Left kidney (tissue), 8 donors: ENCODE data around the gene PRPF40B. TPM values are rescaled to one million over a fixed set of nuclear protein-coding genes. Genes with fewer than 3 reads are reported as not detected.
"Not testable (repeated sequence)": the region's sequence is repeated elsewhere in the genome, so short reads cannot be mapped to it uniquely, and the experiment has no call there.

Experiments
- DNase-seq: peaks from one replicate; pipeline ENCODE4 v3.0.0-alpha.2; 2013
- long read RNA-seq, 8 donors: transcript quantifications; one replicate each; lab custom pipeline, GENCODE V29; 2026
- polyA plus RNA-seq: library from polyadenylated mRNA; unstranded; fragments of 120-200 nt; gene quantifications from one replicate; pipeline ENCODE4 v1.2.1, GENCODE V29; 2013; ENCODE audit not compliant: insufficient read length

The PRPF40B gene
- 29.5 TPM for polyA plus RNA-seq
- long read RNA-seq, donor 1, partial matches to known transcripts, result 36 of 36 reads
- long read RNA-seq, donor 1, other reads (novel, unspliced or antisense), result 0 of 36 reads
- long read RNA-seq, donor 2, partial matches to known transcripts, result 9 of 9 reads
- long read RNA-seq, donor 2, other reads (novel, unspliced or antisense), result 0 of 9 reads
- long read RNA-seq, donor 3, partial matches to known transcripts, result 5 of 5 reads
- long read RNA-seq, donor 3, other reads (novel, unspliced or antisense), result 0 of 5 reads
- long read RNA-seq, donor 4, result 0 reads
- long read RNA-seq, donor 5, partial matches to known transcripts, result 18 of 19 reads
- long read RNA-seq, donor 5, other reads (novel, unspliced or antisense), result 0 of 19 reads
- long read RNA-seq, donor 6, partial matches to known transcripts, result 6 of 7 reads
- long read RNA-seq, donor 6, other reads (novel, unspliced or antisense), result 0 of 7 reads
- long read RNA-seq, donor 7, partial matches to known transcripts, result 16 of 16 reads
- long read RNA-seq, donor 7, other reads (novel, unspliced or antisense), result 0 of 16 reads
- long read RNA-seq, donor 8, result 0 reads

DNA sequence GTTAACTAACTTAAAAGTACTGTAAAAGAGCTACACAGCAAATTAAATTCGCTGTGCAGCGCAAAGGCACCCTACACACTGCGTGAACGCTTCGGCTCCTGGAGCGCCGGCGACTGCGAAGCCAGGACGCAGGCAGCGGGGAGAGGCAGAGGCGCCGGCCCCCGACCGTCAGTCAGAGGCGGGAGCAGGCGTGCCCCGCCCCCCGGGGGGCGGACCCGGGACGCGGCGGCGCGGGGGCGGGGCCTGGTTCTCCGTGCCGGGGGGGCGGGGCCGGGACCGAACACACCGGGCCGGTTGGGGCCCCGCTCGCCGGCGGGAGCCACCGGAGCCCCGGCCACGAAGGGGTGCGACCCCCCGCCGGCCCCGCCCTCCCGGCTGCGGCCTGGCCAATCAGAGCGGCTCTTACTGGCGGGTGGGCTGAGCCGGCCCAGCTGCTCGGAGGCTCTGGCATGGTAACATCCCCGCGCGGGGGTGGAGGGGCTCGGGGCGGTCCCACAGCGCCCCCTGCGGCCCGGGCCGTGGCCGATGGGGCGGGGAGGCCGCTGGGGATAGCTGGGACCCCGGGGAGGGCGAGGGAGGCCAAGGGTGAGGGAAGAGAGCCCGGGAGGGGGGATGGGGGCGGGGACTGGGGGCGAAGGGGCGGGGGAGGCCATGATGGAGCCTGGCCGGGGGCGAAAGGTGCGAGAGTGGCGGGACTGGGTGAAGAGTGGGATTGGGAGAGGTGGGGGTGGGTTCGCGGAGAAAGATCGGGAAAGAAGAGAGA, at the start of gene PRPF40B:
Gene PRPF40B, plus strand, starts transcription at position 420 of the 763 bp plus-strand sequence. Its CDS starts 30 bp downstream, at position 450.
- peak; percentile 79 for DNase-seq

DNA sequence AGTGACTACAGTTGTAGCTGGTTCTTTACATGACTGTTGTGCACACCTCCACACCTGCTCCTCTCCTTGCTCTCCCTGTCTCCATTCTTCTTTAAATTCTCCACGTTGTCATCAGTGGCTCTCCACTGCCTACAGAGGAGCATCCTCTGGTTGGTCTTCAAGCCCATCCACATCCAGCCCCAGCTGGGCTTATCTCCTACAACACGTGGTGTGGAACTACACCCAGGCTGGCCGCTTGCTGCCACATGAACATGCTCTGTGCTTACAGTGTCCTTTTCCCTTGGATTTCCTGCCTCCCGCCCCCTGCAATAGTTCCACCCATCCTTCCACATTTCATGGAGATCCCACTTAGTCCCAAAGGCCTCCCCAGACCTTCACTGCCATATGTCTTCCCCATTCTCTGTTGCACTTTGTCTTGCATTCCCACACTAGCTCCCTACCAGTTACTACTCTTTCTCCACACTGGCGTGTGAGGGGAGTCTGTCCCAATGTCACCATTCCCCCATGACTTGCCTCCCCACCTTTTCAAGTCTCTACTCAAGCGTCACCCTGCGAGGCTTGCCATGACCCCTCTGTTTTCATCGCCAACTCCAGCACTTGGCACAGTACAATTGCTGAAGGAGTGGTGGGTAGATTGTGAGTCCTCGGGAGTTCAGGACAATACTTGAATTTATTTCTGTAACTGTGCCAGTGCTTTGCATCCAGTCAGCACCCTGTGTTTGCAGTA, 45.6 kb upstream of the PRPF40B start:
- no peak for DNase-seq

DNA sequence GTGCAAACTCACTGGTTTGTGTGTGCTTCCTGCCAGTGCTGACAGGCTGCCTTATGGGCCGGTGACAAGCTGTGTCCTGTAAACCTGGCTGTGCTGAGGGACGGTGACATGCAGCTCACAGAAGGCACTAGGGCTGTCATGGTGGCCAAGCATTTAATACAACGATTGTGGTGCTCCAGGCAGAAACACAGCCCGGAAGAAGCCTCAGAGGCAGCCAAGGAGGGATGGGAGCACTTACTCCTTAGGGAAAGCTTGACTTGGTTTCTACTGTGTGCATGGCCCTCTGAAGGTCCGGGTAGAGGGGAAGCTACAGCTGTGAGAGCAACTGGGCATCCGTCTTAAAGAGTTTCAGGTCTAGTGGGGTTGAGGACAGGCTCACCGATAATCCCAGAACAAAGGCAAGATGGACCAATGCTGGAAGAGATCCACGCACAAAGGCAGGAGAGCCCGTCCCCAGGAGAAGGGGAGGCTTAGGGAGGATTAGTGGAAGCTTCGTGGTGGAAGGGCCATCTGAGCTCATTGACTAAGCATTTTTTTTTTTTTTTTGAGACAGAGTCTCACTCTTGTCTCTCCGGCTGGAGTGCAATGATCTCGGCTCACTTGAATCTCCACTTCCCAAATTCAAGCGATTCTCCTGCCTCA, 44.8 kb upstream of the PRPF40B start:
- no peak for DNase-seq

DNA sequence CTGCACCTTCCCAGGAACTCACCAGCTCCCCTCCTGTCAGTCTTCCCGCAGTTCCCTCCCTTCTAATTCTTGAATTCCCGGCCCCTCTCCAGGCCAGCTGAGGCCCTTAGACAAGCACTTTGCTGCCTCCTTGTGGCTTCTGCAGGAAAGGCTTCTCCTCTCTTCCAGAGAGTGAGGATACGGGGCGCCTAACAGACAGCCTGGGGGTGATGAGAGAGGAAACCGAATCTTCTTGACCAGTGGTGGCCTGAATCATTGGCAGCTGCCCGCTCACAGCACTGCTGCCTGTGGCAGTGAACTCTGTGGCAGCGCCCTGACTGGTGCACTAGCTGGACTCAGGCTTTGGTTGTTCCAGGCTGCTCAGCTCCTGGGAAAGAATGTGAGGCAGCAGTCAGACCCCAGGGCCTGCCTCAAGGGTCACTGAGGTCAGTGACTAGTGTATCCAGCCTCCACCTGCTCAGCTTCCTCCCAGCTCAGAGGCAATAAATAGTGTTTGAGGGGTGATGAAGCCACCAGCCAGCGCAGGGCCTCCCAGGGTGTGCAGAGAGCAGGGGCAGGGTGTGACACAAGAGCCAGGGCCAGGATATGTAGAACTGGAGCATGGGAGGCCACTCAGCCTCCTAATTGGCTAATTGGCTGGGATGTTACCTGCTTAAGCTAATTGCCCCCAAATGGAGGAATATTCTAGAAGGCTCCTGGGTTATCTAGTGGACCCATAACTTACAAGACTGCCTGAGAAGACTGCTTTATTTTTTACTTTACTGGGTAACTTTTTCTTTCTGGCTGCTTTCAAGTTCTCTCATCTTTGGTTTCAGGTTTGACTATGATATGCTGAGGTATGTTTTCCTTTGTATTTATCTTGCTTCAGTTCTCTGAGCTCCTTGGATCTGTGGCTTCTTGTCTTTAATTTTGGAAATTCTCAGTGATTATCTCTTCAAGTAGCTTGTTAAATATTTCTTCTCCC, 42.5 kb upstream of the PRPF40B start:
- DNase-seq, result peak; percentile 86

DNA sequence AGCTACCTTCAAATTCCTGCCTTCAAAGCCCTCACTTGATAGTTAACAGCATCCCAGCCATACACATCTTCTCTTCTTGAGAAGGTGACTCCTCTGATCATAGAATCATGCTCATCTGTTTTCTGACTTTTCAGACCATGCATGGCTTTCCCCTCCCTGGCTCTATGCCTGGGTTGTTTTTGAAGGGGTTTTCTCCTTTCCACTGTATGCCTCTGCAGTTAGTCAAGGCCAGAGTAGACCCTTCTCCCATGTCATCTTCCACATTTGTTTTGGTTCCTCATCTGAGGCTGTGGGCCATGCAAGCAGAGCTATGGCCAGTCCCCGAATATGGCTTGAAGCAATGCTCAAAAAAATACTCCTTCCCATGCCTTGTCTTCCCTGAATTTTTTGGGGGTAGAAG, 41.2 kb upstream of the PRPF40B start:
- DNase-seq, result no peak

DNA sequence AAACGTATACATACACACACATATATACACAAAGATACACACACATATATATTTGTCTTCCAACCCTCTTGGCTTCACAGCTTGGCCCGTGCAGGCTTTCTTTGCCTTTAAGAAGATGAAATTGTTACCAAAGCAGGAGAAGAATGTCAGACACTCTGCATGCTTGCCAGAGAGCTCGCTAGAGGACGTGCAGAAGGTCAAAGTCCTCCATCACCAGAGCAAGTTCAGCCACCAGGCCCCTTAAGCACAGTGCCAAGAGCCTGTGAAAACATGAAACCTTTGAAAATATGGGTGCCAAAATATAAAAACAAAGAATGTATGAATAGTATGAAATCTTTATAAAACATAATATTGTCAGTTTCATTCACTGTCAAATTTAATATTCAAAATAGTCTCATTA, 40.5 kb upstream of the PRPF40B start:
- DNase-seq, result no peak

DNA sequence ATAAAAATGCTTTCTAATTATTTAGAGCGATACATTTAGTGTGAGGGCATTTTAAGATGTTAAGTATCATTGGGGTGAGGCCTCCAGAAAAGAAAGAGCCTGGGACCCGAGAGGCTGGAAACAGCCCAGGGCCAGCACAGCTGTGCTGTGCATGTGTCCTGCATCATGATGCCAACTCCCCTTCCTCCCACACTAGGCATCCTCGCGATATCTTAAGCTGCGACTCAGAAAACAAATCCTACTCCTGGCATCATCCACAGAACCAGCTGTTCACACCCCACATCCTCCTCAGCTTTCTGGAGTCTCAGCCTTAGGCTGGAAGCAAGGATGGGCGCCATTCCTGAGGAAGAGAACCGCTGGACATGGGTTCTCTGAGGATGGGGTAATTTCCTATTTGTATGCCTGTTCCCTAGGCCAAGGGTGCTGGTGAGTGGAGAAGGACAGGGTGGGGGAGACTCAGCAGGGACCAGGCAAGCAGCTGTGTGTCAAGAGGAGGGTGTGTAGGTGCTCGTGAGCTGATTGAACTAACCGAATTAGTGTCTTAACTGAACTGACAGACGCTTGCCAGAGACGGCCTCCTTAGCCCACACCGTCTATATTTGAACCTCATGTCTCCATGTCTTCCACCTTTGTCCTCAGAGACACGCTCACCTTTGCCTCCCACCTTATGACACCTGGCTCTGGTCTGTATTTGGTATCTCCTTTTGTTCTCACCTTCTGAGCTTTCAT, 39.8 kb upstream of the PRPF40B start:
- DNase-seq, result no peak

DNA sequence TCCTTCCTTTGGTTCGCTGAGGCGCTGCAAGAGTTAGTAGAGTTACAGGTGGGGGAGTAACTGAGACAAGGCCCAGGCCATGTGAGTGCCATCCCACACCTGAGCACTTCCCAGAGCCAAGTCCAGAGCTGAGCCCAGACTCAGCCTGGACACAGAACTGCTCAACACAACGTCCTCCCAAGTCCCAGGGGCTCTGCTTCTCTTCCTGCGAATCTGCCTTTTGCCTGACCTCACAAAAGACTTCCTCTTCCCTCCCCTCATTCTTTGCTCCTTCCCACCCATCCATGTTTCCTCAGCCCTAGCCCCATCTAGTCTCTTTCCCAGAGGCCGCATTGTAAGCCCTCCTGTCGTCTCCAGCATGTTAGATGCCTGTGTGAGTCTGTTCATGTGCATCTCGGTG, 38.8 kb upstream of the PRPF40B start:
- DNase-seq, result no peak

DNA sequence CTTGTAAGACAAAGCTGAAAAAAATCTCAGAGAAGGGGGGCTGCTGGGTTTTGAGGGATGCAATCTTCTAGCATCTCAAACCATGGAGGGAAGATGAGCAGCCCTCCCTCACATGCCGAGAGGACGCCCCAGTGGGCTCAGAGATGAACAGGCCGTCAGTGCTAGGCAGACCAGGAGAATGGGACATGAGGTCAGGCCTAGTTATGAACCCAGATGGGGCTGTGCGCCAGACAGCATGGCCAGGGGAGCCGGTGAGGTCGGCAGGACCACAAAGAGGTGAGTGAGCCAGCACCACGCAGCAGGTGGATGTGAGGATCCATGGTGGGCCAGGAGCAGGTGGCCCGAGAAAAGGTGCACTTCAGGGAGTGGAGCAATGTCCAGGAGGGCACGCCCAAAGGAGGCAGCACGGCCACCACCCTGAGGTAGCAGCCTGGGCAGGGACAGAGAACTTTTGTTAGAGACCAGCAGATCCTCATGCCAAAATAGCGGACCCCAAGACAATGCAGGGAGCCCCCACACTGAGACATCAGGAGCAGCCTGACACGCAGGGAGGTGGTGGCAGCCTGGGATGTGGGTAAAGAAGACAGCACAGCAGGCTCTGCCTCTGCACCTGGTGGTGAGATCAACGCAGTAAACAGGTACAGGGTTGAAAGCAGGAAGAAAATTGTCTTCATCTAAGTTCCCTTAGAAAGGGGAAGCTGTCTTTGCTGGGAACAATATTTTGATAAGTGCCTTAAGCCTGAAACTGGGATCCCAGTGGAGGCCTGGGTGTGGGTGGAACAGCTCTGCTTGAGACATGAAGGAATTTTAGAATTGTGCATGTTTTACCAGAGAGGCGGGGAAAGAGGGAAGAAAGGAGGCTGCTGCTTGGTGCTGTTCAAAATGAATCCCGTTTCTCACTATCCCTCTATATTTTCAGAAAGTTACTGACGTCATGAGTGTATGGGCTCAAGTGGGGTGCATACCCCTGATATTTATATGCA, 37.6 kb upstream of the PRPF40B start:
- DNase-seq, result no peak

DNA sequence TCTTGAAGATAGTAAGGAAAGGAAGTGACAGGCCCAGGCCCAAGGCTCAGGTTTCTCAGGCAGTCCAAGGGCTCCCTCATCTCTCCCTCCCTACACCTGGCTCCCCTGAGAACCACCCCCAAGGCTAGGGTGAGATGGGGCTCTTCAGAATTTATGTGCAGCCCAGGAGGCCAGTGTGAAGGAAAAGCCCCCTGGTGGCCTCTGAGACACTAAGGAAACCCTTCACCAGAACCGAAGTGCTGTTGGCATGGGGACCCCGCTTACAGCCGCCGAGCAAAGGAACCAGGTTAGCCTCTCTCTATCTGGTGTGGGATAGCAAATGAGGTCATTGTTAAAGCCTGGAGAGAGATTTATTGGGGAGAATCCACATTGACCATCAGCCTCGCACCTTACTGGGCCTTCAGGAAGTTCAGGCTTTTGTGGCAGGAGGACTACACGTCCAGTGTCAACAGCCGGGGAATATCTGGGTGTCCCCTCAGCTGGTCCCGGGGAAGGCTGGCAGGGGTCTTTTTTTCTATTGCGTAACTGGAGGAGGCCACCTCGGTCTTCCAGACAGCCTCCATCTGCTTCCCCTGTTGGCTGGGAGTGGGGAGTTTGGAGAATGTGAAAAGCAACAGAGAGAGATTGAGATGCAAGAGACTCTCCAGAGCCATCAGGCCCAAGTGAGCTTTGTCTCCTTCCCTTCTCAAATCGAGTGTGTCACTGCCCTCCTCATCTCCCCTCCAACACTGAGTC, 36.0 kb upstream of the PRPF40B start:
- no peak for DNase-seq

DNA sequence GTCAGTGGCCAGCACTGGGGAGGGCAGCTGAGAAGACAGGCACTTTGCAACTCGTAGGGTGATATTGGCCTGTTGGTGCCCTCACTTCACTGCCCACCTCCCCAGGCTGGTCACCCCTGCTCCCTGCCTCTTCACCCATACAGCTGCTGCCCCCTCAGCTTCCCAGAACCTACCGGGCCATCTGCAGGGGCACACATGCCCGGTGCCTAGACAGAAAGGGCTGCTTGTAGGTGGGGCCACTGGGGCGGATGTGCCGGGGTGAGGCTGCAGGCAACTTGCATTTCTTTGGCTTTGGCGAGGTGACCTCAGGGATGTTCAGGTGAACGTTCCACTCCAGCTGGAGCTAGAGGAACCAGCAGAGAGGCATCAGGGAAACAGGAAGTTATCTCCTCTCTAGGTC, 35.1 kb upstream of the PRPF40B start:
- DNase-seq, result no peak

DNA sequence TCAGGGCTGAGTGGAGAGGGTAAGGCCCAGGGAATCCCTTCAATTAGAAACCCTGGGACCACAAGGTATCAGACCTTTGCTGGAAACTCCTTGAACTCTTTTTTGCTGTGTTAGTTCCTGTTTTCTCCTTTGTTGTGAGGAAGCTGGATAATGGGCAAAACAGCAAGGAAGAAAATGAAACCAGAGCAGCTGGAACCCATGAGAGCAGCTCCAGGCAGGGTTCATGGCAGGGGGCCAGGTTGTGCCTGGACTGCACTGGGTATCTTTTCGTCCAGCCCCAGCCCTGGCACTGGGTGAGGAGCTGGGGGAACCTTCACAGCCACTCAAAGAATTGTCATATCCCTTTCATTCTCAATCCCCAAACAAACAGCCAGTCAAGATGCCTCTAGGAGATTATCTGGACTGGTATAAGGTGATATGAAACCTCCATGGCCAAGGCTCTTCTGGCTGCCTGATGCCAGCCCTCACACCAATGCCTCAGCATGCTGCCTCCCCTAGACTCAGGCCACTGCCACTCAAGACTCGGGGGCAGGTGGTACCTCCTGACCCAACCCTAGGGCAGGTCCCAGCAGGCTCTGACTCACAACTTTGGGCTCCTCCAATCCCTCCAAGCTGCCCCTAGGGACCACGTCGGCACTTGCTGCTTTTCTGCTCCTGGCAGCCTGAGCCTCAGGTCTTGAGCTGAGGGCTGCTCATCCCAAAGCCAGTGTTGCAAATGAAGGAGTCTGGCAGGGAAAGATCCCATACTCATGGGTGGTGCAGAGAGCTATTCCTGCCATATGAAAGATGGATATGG, 34.4 kb upstream of the PRPF40B start:
- DNase-seq, result no peak

DNA sequence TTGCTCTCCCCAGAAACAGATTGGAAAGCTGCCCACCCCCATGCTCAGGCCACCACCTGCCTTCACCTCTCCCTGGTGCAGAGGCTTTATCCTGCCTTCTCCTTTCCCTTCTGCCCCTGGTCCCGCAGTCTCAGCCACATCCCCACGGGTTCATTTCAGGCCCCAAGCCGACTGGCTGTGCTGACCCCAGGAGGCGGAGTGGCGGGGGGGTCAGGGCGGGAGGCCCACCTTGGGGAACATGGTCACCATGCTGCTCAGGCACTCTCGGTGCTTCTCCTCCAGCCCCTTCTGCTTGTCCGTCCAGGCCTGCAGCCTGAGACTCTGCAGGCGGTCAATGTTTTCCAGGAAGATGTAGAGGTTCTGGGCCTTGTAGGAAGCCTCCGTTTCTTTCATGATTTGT, 24.8 kb upstream of the PRPF40B start:
- no peak for DNase-seq

DNA sequence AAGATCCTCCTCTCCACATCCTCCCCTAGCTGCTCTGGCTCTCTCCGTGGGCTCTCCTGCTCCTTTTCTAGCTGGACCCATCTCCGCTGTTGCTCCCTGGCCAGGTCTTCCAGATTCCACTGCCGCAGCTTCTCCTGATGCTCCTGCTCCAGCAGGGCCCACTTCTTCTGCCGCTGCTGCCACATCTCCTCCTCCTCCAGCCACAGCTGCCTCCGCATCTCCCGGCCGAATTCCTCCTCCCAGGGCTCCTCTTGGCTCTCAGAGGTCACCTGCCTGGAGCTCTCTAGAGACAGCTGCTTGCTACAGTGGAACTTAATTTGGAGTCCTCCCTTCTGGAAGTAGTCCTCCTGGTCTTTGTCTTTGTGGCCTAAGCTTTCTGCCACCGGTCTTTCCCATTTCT, 23.4 kb upstream of the PRPF40B start:
- DNase-seq, result no peak

DNA sequence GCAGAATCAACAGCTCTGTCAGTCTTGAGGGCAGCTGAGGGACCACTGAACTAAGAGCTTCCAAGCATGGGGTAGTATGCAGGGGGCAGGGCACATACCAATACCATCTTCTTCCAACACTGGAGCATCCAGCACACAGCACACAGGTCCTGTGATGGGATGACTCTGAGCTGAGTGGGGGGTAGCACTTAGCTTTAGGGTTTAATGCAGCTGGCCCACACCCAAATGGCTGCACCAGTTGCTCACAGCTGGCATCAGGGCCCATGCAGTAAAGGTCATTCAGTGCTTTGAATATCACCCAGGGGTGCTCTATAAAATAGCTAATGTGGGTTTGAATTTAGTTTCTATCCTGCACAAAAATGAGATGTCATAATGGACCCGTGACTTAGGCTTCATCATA, 19.6 kb upstream of the PRPF40B start:
- DNase-seq, result no peak

DNA sequence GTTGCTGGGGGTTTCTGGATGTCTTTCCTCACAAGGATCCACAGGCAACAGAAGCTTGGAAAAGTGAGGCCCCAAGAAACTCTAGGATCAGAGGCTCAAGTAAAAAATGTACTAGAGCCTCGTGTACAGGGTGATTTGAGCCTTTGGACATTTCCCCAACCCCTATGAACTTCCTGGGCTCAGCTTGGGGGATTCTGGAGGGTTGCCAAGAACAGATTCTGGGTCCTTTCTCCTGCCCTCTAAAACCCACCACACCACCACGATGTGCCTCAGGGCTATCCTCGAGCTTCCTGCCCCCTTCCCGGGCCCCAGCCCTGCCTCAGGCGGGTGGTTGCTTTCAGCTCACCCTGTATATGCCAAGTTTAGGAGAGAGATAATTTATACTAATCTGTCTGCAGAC, 18.5 kb upstream of the PRPF40B start:
- no peak for DNase-seq

DNA sequence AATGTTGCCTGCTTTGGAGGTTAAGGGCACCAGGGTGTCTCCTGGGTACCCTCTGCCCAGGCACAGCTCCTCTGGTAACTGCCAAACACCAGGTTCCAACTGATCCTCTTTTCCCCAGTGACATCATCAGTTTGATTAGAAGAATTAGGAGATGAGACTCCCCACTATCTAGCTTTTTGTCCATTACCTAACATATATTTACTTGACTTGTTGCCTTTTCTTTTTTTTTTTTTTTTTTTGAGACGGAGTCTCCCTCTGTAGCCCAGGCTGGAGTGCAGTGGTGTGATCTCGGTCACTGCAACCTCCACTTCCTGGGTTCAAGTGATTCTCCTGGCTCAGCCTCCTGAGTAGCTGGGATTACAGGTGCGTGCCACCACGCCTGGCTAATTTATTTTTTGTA, 17.8 kb upstream of the PRPF40B start, which contains the start of gene FAM186B:
Gene FAM186B, minus strand, starts transcription at position 101 of the 400 bp plus-strand sequence. CDS start 162 bp downstream, outside the sequence.
- not testable (repeated sequence) for DNase-seq
